ENCODE data around the gene UBE2N. TPM values are rescaled to one million over a fixed set of nuclear protein-coding genes. Genes with fewer than 3 reads are reported as not detected.

Gene UBE2N
- total RNA-seq, 2 donors from 2014 or later = 49.0 to 71.5 TPM

- H3K9me3 ChIP-seq = no peaks in the 10 kb centered on the region
- H3K36me3 ChIP-seq = no peaks in the 10 kb centered on the region
- intact Hi-C loops (cut with DNase I) = no loop called here
- TF ChIP-seq POLR2AphosphoS5 (IDR thresholded peaks at IDR 0.05) (no peak), CTCF (IDR thresholded peaks at IDR 0.05) (no peak), POLR2A (IDR thresholded peaks at IDR 0.05) (no peak)
- no peak overlapping the region for H3K27ac ChIP-seq
- no peak for DNase-seq (ENCODE audit: low spot score)
- no peak overlapping the region for H3K4me3 ChIP-seq
- H3K27me3 ChIP-seq (replicated peaks; ENCODE audit: insufficient read depth) = no peaks in the 10 kb centered on the region
- WGBS = 95% methylated on average over 5 of the region's 5 CpGs
- H3K4me1 ChIP-seq (replicated peaks) = no peaks in the 10 kb centered on the region
Observed at GRCh38 chr12:93459097-93459496, 17.4 kb upstream of the UBE2N start.

- WGBS = 75% methylated on average over 2 of the region's 2 CpGs
- intact Hi-C loops (cut with DNase I) = no loop called here
Observed at GRCh38 chr12:93456077-93456476, 14.3 kb upstream of the UBE2N start.

GRCh38 chr12:93453633-93454032 is 11.9 kb upstream of the UBE2N start:
- 83% methylated on average over 5 of the region's 5 CpGs for WGBS

More at GRCh38 chr12:93456077-93456476, 14.3 kb upstream of the UBE2N start:
- no peaks in the 10 kb centered on the region for H3K9me3 ChIP-seq
- DNase-seq (ENCODE audit: low spot score) = no peak
- H3K4me3 ChIP-seq = no peak overlapping the region
- H3K36me3 ChIP-seq = no peaks in the 10 kb centered on the region
- no peak for TF ChIP-seq CTCF (IDR thresholded peaks at IDR 0.05)
- TF ChIP-seq POLR2A (IDR thresholded peaks at IDR 0.05) = no peak
- no peak for TF ChIP-seq POLR2AphosphoS5 (IDR thresholded peaks at IDR 0.05)
- H3K27me3 ChIP-seq (replicated peaks; ENCODE audit: insufficient read depth) = no peaks in the 10 kb centered on the region
- no peak overlapping the region for H3K27ac ChIP-seq
- H3K4me1 ChIP-seq (replicated peaks) = no peaks in the 10 kb centered on the region

GRCh38 chr12:93451423-93452158 is 9.8 kb upstream of the UBE2N start:
- intact Hi-C loops (cut with DNase I) = no loop called here
- Histone ChIP-seq H3K27me3 (replicated peaks; ENCODE audit: insufficient read depth) (no peaks in the 10 kb centered on the region), H3K4me1 (replicated peaks) (no peaks in the 10 kb centered on the region), H3K4me3 (no peak overlapping the region), H3K36me3 (no peaks in the 10 kb centered on the region), H3K27ac (peak overlapping the region in 1 of 2 donors; percentile 41), H3K9me3 (no peaks in the 10 kb centered on the region)
- no peak for DNase-seq (ENCODE audit: low spot score)
- 58% methylated on average over 3 of the region's 3 CpGs for WGBS
- TF ChIP-seq CTCF (IDR thresholded peaks at IDR 0.05) (no peak), POLR2AphosphoS5 (IDR thresholded peaks at IDR 0.05) (peak; percentile 13)

More at GRCh38 chr12:93453633-93454032, 11.9 kb upstream of the UBE2N start:
- no peaks in the 10 kb centered on the region for H3K4me1 ChIP-seq (replicated peaks)
- no peaks in the 10 kb centered on the region for H3K27me3 ChIP-seq (replicated peaks; ENCODE audit: insufficient read depth)
- intact Hi-C loops (cut with DNase I) = no loop called here
- no peak for TF ChIP-seq POLR2A (IDR thresholded peaks at IDR 0.05)
- no peak for TF ChIP-seq CTCF (IDR thresholded peaks at IDR 0.05)
- no peak for TF ChIP-seq POLR2AphosphoS5 (IDR thresholded peaks at IDR 0.05)
- no peak for DNase-seq (ENCODE audit: low spot score)
- no peak overlapping the region for H3K4me3 ChIP-seq
- no peaks in the 10 kb centered on the region for H3K36me3 ChIP-seq
- H3K27ac ChIP-seq = no peak overlapping the region
- H3K9me3 ChIP-seq = no peaks in the 10 kb centered on the region

- no peaks in the 10 kb centered on the region for H3K36me3 ChIP-seq
- H3K9me3 ChIP-seq = no peaks in the 10 kb centered on the region
- no peak overlapping the region for H3K4me3 ChIP-seq
- TF ChIP-seq CTCF (IDR thresholded peaks at IDR 0.05) (no peak), POLR2A (IDR thresholded peaks at IDR 0.05) (no peak), POLR2AphosphoS5 (IDR thresholded peaks at IDR 0.05) (no peak)
- no peak for DNase-seq (ENCODE audit: low spot score)
- no peaks in the 10 kb centered on the region for H3K4me1 ChIP-seq (replicated peaks)
- H3K27ac ChIP-seq = no peak overlapping the region
- no peaks in the 10 kb centered on the region for H3K27me3 ChIP-seq (replicated peaks; ENCODE audit: insufficient read depth)
- intact Hi-C loops (cut with DNase I) = no loop called here
- WGBS = 84% methylated on average over 1 of the region's 1 CpG
Observed at GRCh38 chr12:93449277-93449676, 7.5 kb upstream of the UBE2N start.

Measured in prostate gland (tissue), 2 donors.